Measurements from ENCODE around the gene SLC1A4.
"Not testable (repeated sequence)": the region's sequence is repeated elsewhere in the genome, so short reads cannot be mapped to it uniquely, and the experiment has no call there.

The SLC1A4 gene
- total RNA-seq, result 75.3 to 111 reads per million in 2 experiments

DNA sequence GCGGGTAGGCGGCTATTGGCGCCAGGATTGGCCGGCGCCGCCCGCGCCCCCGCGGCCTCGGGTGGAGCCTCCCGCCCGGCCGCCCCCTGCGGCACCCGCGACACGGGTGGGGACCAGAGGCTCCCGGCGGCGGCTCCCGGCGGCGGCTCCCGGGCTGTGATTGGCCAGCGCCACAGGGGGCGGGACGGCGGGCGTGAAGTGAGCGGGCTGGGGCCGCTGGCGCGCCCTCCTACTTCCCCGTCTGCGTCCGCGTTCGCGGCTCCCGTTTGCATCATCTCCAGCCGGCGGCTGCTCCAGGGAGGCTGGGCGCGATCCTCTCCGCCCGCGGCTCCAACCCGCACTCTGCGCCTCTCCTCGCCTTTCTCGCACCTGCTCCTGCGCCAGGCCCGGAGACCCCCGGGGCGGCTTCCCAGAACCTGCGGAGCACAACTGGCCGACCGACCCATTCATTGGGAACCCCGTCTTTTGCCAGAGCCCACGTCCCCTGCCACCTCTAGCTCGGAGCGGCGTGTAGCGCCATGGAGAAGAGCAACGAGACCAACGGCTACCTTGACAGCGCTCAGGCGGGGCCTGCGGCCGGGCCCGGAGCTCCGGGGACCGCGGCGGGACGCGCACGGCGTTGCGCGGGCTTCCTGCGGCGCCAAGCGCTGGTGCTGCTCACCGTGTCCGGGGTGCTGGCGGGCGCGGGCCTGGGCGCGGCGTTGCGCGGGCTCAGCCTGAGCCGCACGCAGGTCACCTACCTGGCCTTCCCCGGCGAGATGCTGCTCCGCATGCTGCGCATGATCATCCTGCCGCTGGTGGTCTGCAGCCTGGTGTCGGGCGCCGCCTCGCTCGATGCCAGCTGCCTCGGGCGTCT, at the start of gene SLC1A4:
Gene SLC1A4, plus strand, starts transcription at position 274 of the 856 bp plus-strand sequence. Its CDS starts 245 bp downstream, at position 519.
- DNase-seq (ENCODE audit: low read depth), result peak; percentile 59

DNA sequence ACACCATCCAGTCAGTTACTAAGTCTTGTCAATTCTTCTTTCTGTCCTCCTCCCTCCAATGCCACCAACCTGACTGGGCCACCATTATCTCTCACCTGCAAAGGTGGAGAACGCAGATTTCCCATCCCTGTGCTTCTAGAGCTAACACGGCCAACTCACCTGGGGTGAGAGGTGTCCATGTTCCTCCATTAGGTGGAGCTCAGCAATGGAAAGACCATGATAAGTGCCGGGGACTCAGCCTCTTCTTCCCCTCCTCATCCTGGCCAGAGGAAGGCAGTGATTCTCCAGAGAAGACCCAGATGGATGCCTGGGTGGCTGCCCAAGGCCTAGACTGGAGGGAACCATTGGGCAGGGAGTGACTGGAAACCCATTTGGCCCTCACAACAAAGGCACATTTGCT, 48.1 kb upstream of the SLC1A4 start:
- DNase-seq (ENCODE audit: low read depth), result no peak

DNA sequence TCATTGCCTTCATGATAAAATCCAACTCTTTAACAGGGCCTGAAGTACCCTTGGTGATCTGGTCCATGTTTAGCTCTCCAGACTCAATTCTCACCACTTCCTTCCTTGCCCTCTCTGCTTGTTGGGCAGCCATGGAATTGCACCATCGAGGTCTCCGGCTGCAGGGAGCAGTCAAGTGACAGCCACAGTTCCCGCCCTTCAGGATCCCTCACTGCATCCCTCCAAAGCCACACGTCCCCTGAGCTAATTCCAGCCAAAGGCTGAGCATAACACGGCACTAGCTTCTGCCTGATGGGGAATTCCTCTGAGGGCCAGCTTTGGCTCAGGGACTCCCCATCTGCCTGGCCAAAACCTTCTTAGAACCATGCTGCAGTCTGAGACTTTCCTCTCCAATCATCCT, 47.4 kb upstream of the SLC1A4 start:
- DNase-seq (ENCODE audit: low read depth), result no peak

DNA sequence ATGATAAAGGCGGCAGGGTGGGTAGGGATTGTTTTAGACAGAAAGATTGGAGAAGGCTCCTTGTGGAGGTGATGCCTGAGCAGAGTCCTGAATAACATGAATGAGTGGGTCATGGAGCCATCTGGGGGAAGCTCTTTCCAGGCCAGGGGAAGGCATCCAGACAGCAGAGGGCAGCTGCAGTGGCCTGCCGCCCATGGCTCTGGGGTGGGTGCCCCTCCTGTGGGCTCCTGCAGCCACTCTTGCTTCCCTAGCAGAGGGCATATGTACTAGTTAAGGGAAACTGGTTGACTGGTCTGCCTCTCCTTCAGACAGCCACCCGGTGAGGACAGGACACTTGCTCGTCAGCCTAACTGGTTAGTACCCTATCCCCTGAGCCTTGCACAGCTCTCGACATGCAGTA, 46.5 kb upstream of the SLC1A4 start:
- DNase-seq (ENCODE audit: low read depth), result no peak

DNA sequence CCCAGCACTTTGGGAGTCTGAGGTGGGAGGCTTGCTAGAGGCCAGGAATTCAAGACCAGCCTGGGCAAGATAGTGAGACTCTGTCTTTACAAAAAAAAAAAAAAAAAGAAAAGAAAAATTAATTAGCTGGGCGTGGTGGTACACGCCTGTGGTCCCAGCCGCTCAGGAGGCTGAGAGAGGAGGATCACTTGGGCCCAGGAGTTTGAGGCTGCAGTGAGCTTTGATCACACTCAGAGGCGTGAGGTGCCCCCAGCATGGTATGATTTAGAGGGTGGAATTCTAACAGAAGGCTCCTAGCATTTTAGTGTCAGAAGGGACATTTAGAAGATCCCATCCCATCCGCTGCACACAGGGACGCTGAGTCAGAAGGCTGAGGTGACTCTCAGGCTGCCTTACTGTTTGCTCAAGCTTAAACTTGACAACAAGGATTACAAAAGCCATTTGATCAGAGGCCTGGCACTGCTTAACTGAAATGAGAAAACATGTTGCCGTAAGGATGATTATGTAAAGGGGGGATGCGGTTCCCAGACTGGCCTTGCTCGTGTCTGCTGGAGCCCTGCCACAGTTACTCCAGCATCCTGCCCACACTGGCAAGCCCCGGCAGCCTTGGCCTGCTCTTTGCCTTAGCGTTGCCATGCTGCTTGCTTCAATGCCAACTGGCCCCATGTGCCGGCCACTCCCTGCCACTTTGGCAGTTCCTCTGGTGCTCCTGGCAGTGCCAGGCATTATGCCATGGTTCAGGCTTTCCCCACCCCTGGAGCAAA, 45.6 kb upstream of the SLC1A4 start:
- no peak for DNase-seq (ENCODE audit: low read depth)

DNA sequence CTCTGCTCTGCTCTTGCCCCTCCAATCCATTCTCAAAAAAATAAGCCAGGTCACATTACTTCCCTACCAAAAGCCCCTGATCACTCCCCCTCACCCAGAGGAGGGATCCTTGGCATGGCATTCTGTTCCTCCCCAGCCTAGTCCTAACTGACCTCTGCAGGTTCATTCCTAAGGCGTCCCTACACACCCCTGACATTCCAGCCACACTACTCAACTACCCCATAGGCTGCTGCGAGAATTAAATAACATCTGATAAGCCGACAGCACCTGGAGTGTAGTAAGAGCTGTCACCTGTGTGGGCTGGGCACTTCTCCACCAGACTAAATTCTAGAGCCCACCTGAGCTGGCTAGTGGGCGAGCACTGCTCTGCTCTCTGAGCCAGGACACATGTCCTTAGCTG, 44.7 kb upstream of the SLC1A4 start:
- DNase-seq (ENCODE audit: low read depth), result no peak

DNA sequence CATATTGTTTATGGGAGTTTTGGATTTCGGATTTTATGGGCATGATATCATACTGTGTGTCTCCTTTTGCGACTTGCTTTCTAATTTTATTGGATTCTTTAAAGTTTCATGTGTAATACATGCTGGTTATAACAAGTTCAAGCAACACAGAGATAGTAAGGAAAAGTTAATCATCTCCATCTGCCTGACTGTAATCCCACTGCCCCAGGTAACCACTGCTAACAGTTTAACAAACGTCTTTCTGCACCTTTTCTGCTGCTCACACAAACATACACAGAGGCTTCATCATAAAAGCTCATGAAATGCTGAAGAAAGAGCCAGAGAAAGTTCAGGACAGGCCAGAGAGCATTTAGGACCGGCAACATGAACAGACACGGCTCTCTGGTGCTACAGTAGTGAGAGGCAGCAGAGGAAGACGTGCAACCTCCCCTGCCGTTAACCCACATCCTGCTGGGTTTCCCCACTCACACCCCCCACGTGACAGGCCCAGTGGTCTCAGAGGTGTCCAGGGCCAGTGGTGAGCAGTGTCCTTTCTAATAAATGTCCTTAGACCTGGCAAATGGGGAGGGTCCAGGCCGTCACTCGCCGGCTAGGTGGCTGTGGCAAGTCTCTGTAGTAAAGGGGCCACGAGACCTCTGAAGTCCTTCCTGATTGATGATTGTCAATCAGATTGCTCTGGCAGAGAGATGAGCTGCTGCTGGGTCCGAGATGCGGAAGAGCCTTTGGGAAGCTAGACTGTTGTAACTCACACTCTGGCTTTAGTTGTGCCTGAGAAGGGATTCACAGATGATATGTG, 43.0 kb upstream of the SLC1A4 start:
- peak; percentile 2 for DNase-seq (ENCODE audit: low read depth)

DNA sequence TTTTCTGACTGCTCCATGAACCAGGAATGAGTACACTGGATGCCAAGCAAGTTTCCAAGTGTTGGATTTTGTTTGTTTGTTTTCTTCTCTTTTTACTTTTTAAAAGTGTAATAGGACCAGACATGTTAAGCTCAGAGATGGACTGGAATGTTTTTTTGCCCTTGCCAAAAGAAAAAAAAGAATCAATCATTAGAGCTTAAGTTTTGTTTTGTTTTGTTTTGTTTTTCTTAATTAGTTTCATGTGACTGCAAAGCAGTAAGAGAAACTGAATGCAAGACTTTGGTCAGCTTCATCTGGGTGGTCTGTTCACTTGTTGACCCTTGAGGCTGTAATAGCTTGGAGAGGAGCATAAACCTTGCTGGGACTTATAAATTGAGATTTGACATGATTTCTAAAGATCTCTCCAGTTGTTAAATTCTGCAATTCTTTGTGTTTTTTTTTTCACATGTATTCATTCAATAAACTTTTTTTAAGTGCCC, 42.4 kb upstream of the SLC1A4 start:
- DNase-seq (ENCODE audit: low read depth), result no peak

DNA sequence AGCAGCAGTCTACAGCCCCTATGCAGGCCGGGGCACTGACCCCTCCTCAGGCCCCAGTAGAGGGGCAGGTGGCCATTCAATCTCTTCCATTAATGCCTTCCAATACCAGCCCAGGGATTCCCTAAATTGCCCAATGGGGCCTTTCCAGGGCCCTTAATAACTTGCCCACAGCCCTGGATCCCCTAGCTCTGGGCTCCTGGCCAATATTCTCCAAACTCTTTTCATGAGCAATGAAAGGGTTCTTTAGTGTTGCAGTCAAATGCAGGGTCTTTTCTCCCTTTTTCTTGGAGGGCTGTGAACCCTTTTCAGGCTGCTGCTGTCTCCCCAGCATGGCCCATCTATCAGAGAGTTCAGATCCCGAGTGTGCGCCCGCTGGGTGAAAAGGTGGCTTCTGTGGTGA, 41.3 kb upstream of the SLC1A4 start:
- DNase-seq (ENCODE audit: low read depth), result no peak

DNA sequence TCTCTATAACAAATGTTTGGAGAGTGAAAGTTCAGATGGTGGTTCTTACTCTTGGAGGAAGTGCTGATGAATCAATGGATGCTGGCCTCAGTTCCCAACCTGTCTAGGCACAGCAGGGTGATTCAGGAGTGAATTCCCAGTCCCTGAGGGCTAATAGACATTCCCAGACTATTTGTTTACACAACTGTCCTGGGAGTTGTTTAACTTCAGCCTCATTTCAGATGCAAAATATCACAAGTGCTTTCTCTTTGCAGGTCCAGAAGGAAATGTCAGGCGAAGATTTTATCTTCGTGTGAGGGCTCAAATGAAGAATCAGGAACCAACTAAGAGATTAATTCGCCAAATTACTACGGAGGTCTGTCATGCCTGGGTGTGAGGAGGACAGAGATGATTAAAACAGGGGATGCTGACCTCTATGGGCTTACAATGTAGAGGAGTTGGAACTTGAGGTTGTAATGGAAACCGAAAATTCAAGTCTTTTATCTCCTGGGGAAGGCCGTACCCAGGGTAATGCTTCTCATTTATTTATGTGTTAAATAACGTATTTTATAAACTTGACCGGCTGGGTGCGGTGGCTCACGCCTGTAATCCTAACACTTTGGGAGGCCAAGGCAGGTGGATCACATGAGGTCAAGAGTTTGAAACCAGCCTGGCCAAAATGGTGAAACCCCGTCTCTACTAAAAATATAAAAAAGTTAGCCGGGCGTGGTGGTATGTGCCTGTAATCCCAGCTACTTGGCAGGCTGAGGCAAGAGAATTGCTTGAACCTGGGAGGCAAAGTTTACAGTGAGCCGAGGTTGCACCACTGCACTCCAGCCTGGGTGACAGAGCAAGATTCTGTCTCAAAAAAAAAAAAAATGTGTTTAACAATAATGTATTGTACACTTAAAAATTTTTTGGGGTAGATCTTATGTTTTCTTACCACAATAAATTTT, 38.7 kb upstream of the SLC1A4 start:
- DNase-seq (ENCODE audit: low read depth), result no peak

DNA sequence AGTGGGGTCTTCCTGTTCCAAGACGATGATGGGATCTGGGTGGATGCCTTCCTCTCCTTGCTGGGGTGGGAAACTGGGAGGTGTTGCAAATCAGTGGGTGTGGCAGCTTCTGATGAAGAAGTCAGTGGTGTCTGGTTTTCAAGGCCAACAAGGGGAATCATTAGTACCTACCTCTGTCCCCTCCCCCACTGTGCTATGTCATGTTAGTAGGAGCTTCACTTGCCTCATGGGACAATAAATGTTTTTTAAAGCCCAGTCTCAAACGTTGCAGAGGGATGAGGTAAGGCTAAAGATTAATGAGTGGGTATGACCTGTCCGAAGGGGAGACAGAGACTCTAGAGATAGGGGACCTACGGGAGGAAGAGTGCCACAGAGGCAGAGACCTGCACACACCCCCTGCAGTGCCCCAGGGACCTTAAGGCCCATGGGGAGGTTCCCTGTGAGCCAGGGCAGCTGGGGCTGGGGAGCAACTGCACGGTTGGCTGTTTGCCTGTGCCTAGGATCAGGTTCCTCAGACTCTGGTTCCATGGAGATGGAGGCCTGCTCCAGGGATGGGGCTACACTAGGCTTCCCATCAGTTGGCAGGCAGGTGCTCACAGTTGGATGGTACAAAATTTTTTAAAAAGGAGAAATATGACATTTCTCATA, 37.8 kb upstream of the SLC1A4 start:
- DNase-seq (ENCODE audit: low read depth), result no peak

DNA sequence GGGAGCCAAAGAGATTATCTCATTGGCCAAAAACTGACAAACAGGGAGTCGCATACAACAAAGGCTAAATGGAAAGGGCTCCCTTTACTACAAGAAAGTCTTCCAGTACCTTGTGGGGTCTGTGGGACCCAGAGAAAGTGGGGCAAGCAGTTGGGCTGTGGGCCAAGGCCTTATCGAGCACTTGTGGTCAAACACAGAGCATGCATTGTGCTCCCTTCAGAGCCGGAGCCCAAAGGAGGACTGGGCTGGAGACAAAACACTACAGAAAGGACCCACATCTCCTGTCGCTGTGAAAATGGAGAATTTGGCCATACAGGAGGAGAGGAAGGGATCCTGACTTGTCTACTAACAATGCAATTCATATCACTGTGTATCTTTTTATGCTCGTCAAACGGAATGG, 37.1 kb upstream of the SLC1A4 start:
- no peak for DNase-seq (ENCODE audit: low read depth)

DNA sequence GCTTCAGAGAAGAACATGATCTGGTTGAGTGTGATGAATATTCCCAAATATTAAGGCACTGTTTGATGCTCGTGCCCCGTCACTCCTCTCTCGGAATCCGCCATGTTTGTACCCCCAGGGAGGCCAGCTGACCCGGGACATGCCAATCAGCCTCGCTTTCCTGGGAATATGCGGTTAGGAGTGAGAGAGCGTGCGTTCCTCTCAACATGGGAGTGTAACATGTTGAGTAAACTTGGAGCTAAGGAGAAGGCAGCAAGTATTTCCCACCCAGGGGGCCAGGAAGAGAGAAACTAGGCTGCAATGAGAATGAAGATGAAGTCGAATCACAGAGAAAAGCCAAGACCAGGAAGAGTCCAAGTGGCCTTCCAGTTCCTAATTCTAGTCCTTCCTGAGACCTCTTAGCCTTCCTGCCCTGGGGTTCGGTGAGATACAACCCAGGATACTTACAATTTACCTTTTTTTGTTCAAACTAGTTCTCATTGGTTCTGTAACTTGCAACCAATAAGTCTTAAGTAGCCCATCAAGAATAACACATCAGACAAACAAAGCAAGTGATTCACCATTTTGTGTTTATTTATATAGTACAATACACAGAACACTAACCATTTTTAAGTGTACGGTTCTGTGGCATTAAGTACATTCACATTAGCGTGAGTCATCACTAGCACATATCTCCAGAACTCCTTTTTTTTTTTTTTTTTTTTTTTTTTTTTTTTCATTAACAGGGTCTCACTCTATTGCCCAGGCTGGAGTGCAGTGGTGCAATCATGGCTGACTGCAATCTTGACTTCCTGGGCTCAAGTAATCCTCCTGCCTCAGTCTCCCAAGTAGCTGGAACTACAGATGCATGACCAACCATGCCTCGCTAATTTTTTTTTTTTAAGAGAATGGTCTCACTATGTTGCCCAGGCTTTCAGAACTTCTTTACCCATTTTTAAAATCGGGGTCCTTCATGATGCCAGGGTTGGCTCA, 36.4 kb upstream of the SLC1A4 start:
- no peak for DNase-seq (ENCODE audit: low read depth)

DNA sequence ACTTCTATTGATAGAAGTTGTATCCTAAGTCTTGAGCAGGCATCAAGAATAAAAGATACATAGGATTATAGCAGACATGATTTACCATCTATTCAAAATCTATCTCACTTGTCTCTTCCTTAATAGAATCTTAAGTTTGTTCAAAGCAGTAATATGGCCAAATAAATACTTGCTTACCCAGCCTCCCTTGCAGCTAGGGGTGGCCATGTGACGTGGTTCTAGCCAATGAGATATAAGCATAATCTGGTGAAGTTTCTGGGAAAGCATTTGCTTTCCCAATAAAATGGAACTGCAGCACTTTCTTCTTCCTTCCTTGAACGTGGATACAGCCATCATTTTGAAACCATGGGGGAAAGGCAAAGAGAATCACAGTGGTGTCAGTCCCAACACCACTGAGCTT, 33.7 kb upstream of the SLC1A4 start:
- no peak for DNase-seq (ENCODE audit: low read depth)

DNA sequence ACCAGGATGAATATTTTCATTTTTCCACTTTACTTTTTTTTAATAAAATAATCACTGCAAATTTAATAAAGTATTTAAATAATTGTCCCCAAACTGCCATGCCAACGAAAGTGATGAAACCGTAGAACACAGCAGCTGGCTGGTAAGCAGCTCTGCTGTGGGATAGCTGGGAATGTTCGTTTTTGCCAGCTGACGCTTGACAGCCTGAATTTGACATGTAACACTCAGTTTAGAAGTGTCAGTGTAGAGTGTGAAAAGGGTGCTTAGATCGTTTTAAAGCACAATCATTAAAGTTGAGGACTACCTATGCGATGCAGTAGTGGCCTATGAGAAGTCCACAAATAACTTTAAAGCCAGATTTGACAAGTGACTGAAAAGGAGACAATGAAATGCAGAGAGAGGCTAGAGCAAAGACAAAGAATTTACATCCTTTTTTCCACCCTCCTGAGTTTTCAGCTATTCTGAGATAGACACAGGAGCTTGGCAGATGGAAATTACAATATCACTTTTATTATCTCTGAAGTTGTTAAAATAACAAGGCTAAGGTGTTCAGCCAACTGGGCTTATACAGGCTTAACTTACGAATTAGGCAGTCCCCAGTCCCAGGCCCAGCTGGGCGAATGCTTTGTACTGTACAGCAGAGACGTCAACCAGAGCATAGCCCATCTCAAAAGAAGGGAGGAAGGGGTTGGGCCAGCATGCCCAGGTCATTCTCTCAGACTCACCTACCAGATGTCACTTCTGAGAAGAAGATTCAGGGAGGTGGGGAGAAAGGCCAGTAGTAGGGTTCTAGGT, 31.9 kb upstream of the SLC1A4 start:
- no peak for DNase-seq (ENCODE audit: low read depth)

DNA sequence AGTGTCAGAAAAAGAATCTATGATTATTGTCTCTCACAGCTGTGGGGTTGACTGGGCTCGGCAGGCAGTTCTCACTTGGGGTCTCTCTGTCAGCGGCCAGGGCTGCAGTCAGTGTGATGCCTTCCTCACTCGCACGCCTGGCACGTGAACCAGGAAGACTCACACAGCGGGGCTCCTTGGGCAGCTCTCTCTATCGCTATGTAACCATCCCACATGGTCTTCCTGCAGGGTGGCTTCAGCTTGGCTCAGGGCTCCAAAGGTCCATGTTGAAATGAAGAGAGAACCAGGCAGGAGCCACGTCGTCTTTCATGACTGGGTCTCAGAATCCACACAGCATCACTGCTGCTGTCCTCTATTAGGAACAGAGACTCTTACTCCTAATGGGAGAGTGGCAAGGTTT, 30.6 kb upstream of the SLC1A4 start:
- DNase-seq (ENCODE audit: low read depth), result no peak

DNA sequence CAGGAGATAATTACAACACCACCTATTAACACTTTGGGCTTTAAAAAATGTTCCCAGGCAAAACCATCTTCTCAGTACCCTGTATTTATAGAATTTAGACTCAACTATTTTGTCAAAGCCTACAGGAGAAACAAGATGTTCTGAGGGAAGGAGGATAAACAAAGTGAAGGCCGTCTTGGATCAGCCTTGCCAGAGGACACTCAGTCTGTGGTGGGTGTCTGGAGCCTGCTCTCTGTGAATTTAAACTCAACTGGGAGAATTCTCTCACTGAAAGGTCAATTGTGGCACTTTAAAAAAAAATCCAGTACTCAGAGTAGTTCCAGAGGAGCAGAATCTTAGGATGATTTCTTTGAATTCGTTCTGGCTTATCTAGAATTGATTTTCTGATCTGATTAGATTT, 28.4 kb upstream of the SLC1A4 start:
- DNase-seq (ENCODE audit: low read depth), result no peak

DNA sequence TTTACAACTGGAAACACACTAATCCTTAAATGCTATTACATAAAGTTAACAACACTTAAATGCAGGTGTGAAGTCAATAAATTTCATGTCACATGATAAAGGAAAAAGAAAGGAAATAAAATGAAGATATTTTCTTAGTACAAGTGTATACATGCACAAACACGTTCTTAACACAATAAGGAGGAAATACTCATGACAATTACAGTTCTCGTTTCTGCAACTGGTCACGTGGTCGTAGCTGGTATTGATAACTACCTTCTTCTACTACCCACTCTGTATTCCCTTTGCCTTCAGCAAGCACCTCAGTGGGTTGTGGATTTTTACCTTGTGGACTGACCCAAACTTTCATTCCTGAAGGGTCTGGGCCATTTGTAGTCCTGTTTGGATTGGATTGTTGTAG, 26.1 kb upstream of the SLC1A4 start:
- not testable (repeated sequence) for DNase-seq (ENCODE audit: low read depth)

DNA sequence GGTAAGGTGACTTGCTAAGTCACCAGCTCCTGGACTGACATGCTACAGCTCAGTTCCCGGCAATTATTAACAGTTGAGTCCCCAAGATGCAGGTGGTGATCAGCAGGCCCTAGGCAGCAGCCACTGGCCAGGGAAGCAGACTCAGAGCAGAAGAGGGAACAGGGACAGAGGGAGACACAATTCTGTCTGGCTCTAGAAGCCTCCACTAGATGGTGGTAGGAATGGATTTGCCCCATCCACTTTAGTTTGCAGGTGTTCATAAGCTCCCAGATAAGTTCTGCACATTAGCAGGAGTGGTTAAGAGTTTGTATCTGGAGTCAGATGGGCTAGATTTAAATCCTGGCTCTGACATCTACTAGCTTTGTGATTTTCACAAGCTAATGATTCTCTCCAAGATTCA, 25.5 kb upstream of the SLC1A4 start:
- no peak for DNase-seq (ENCODE audit: low read depth)

Data from T follicular helper cell (primary cell).